ENCODE measurements around the gene MAPK8IP2. TPM values are rescaled to one million over a fixed set of nuclear protein-coding genes. Genes with fewer than 3 reads are reported as not detected.
"Not testable (repeated sequence)": the region's sequence is repeated elsewhere in the genome, so short reads cannot be mapped to it uniquely, and the experiment has no call there.

MAPK8IP2 gene
- total RNA-seq, 2 experiments from 2014 or later, result 0.15 to 0.18 TPM

- H3K4me3 Mint-ChIP-seq, result no peak overlapping the region
- H3K4me1 Mint-ChIP-seq, result peaks cover 43% of the 10 kb centered on the region
- peaks cover 5% of the 10 kb centered on the region for H3K27me3 Mint-ChIP-seq
- ChIA-PET CTCF (no interaction called here), POLR2A (interaction anchor here (1.1 kb wide), 1 partner anchor 96 kb away, joined by 3 read pairs; no protein-coding TSS in a partner anchor)
- peak overlapping the region; percentile 26 for H3K27ac Mint-ChIP-seq
- peaks cover 18% of the 10 kb centered on the region for H3K36me3 Mint-ChIP-seq (ENCODE audit: low read depth)
- DNase-seq, result no peak
- no peaks in the 10 kb centered on the region for H3K9me3 Mint-ChIP-seq
Observed at GRCh38 chr22:50625131-50625567, 24.6 kb downstream of the MAPK8IP2 start.

- H3K27ac Mint-ChIP-seq, result no peak overlapping the region
- H3K36me3 Mint-ChIP-seq (ENCODE audit: low read depth), result peaks cover 18% of the 10 kb centered on the region
- peaks cover 5% of the 10 kb centered on the region for H3K27me3 Mint-ChIP-seq
- H3K4me1 Mint-ChIP-seq, result peaks cover 38% of the 10 kb centered on the region
- ChIA-PET CTCF (interaction anchor here (1.1 kb wide), 1 partner anchor 11 kb away, joined by 3 read pairs; no protein-coding TSS in a partner anchor), POLR2A (interaction anchor here (1.1 to 3.1 kb wide), 2 partner anchors 97 to 100 kb away, joined by 3 to 13 read pairs; partner anchors contain the start of gene SCO2)
- no peak for DNase-seq
- H3K9me3 Mint-ChIP-seq, result no peaks in the 10 kb centered on the region
- no peak overlapping the region for H3K4me3 Mint-ChIP-seq
Observed at GRCh38 chr22:50625568-50626313, 25.1 kb downstream of the MAPK8IP2 start.

DNA sequence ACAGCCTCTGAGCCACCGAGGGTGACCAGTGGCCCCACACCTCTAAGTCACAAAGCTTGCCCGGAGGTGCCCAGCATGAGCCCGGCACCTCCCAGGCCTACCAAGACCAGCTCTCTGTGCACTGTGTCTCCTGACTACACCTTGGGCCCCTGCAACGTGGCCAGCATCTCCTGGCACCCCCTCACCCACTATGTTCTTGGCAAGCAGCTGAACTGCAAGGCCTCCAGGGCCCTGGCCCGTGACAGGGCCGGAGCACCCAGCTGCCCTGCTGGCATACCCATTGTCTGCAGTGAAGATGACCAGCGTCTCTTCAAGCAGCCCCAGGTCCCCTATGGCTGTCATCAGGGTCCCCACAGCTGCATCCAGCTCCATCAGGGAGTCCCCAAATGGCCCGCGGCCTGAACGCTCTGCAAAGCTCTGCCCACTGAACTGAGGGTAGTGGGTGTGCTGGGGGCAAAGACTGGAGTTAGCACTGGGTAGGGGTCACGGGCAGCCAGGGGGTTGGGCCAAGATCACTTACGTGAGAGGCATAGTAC lies 25.8 kb downstream of the MAPK8IP2 start:
- ChIA-PET CTCF (interaction anchor here (1.1 kb wide), 1 partner anchor 10 kb away, joined by 3 read pairs; no protein-coding TSS in a partner anchor), POLR2A (interaction anchor here (1.1 to 3.1 kb wide), 3 partner anchors 97 to 119 kb away, joined by 3 to 13 read pairs (median 3); partner anchors contain the start of genes LMF2, NCAPH2 and SCO2)
- Mint-ChIP-seq H3K4me3 (peak overlapping the region; percentile 73), H3K36me3 (ENCODE audit: low read depth) (peaks cover 18% of the 10 kb centered on the region), H3K27me3 (peaks cover 5% of the 10 kb centered on the region), H3K4me1 (peaks cover 32% of the 10 kb centered on the region), H3K27ac (peak overlapping the region; percentile 62), H3K9me3 (no peaks in the 10 kb centered on the region)
- no peak for DNase-seq

DNA sequence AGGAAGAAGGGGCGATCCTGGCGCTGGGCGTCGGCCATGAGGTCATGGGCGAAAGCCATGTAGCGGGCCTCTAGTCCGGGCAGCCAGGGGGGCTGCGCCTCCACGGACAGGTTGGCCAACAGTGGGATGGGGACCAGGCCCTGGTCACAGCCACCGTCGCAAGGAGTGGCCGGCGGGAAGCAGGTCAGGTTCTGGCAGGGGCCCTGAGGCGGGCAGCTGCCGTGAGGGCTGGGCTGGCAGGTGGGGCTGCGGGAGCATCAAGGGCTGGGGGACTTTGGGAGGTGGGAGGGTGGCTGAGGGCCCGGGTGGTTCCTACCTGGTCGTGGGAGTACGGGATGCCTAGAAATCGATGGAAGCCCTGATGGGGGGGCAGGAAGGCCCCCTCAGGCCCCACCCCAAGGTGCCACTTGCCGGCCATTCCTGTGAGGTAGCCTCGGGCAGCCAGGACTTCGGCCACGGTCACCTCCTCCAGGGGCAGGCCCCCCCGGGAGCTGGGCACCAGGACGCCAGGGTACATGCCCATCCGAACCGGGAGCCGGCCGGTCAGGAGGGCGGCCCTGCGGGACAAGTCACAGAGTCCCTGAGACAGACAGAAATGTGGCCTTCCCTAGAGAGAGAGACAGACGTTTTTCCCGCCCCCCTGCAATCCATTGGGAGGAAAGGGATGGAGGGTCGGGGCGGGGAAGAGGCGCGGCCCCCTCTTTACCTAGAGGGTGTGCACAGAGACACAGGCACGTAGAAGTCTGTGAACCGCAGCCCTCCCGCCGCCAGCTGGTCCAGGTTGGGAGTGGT lies 26.5 kb downstream of the MAPK8IP2 start:
- peaks cover 5% of the 10 kb centered on the region for H3K27me3 Mint-ChIP-seq
- CTCF ChIA-PET, result interaction anchor here (1.0 to 1.8 kb wide), 4 partner anchors 9 to 351 kb away, joined by 3 to 7 read pairs (median 4); partner anchors contain the start of genes SCO2 and SYCE3
- peak; percentile 31 for DNase-seq

GRCh38 chr22:50627642-50628542 lies 27.3 kb downstream of the MAPK8IP2 start, which contains the start of gene ARSA:
ARSA (minus strand) TSS chr22:50628152; CDS start chr22:50627779, 373 bp downstream.
- DNase-seq, result peak; percentile 87
- CTCF ChIA-PET, result interaction anchor here (0.5 to 1.8 kb wide), 4 partner anchors 65 to 351 kb away, joined by 4 to 7 read pairs (median 4); partner anchors contain the start of genes SCO2 and SYCE3
- no peaks in the 10 kb centered on the region for H3K9me3 Mint-ChIP-seq
- POLR2A ChIA-PET, result interaction anchor here (0.9 to 3.1 kb wide), 8 partner anchors 7 to 157 kb away, joined by 3 to 13 read pairs (median 6); partner anchors contain the start of genes SCO2 and TYMP
- H3K36me3 Mint-ChIP-seq (ENCODE audit: low read depth), result peaks cover 18% of the 10 kb centered on the region
- H3K4me3 Mint-ChIP-seq, result peak within 1 kb of the TSS; percentile 85
- peaks cover 5% of the 10 kb centered on the region for H3K27me3 Mint-ChIP-seq
- peaks cover 17% of the 10 kb centered on the region for H3K4me1 Mint-ChIP-seq
- peak within 1 kb of the TSS; percentile 79 for H3K27ac Mint-ChIP-seq

More for the DNA sequence above, 26.5 kb downstream of the MAPK8IP2 start:
- peaks cover 18% of the 10 kb centered on the region for H3K36me3 Mint-ChIP-seq (ENCODE audit: low read depth)
- H3K27ac Mint-ChIP-seq, result peak overlapping the region; percentile 79
- POLR2A ChIA-PET, result interaction anchor here (0.9 to 3.1 kb wide), 5 partner anchors 45 to 119 kb away, joined by 3 to 13 read pairs (median 6); partner anchors contain the start of genes LMF2, NCAPH2, SCO2 and TYMP
- H3K4me3 Mint-ChIP-seq, result peak overlapping the region; percentile 80
- H3K9me3 Mint-ChIP-seq, result no peaks in the 10 kb centered on the region
- H3K4me1 Mint-ChIP-seq, result peaks cover 25% of the 10 kb centered on the region

DNA sequence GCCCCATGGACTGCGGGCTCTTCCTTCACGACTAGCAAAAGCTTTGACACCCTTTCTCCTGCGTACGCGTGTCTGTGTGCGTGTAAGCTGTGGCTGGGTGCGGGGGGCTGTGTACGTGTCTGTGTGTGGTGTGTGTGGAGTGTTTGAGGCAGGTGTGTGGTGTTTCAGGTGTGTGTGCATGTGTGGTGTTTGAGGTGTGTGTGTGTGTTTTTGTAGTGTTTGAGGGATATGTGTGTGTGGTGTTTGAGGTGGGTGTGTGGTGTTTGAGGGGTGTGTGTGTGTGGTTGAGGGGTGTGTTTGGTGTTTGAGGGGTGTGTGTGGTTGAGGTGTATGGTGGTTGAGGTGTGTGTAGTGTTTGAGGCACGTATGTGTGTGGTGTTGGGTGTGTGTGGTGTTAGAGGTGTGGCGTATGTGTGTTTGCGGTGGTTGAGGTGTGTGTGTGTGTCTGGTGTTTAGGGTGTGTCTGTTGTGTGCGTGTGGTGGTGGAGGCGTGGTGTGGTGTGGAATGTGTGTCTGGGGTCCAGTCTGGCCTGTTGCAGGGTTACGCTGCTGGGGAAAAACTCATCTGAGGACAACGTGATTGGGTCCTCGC lies 28.0 kb downstream of the MAPK8IP2 start:
- POLR2A ChIA-PET, result interaction anchor here (0.9 to 3.1 kb wide), 7 partner anchors 8 to 158 kb away, joined by 3 to 13 read pairs (median 7); partner anchors contain the start of genes SCO2 and TYMP
- DNase-seq, result peak; percentile 44
- peaks cover 18% of the 10 kb centered on the region for H3K36me3 Mint-ChIP-seq (ENCODE audit: low read depth)
- H3K27ac Mint-ChIP-seq, result peak overlapping the region; percentile 58
- H3K27me3 Mint-ChIP-seq, result peaks cover 7% of the 10 kb centered on the region
- no peaks in the 10 kb centered on the region for H3K9me3 Mint-ChIP-seq
- H3K4me3 Mint-ChIP-seq, result peak overlapping the region; percentile 85
- H3K4me1 Mint-ChIP-seq, result peaks cover 15% of the 10 kb centered on the region
- CTCF ChIA-PET, result interaction anchor here (0.5 to 2.7 kb wide), 4 partner anchors 8 to 298 kb away, joined by 4 to 10 read pairs (median 6); partner anchors contain the start of genes SCO2 and SYCE3

- H3K36me3 Mint-ChIP-seq (ENCODE audit: low read depth), result peaks cover 11% of the 10 kb centered on the region
- ChIA-PET CTCF (interaction anchor here (1.5 to 2.7 kb wide), 2 partner anchors 10 to 67 kb away, joined by 4 to 10 read pairs; partner anchors contain the start of gene SYCE3), POLR2A (interaction anchor here (2.8 kb wide), 1 partner anchor 10 kb away, joined by 11 read pairs; no protein-coding TSS in a partner anchor)
- peaks cover 15% of the 10 kb centered on the region for H3K4me1 Mint-ChIP-seq
- H3K27ac Mint-ChIP-seq, result no peak overlapping the region
- no peak for DNase-seq
- no peak overlapping the region for H3K4me3 Mint-ChIP-seq
- peaks cover 12% of the 10 kb centered on the region for H3K27me3 Mint-ChIP-seq
- no peaks in the 10 kb centered on the region for H3K9me3 Mint-ChIP-seq
Observed at GRCh38 chr22:50630376-50630775, 29.8 kb downstream of the MAPK8IP2 start.

GRCh38 chr22:50633086-50633485 lies 32.5 kb downstream of the MAPK8IP2 start:
- CTCF ChIA-PET, result interaction anchor here (1.1 kb wide), 1 partner anchor 58 kb away, joined by 3 read pairs; no protein-coding TSS in a partner anchor
- no peak overlapping the region for H3K4me3 Mint-ChIP-seq

DNA sequence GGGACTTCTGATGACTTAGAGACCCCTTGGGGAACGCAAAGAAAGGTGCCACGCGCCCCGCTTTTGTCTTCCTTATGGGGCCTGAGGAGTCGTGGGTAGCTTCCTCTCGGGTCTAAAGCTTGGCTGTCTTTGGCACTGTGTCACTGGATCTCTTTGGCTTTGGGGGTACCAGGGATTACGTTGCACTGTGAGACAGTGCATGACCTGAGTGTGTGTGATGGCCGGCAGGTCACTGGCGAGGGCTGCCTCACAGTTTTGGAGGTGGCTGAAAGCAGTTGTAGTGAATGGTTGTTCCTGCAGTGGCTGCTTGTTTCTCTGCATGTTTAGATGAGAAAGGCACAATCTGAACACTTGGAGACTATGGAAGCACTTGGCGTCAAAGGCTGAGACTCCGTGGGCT lies 33.2 kb downstream of the MAPK8IP2 start:
- ChIA-PET CTCF (interaction anchor here (1.1 kb wide), 1 partner anchor 57 kb away, joined by 3 read pairs; no protein-coding TSS in a partner anchor), POLR2A (no interaction called here)
- peaks cover 1% of the 10 kb centered on the region for H3K36me3 Mint-ChIP-seq (ENCODE audit: low read depth)
- H3K4me3 Mint-ChIP-seq, result no peak overlapping the region
- H3K9me3 Mint-ChIP-seq, result no peaks in the 10 kb centered on the region
- DNase-seq, result no peak
- H3K4me1 Mint-ChIP-seq, result peaks cover 3% of the 10 kb centered on the region
- H3K27me3 Mint-ChIP-seq, result peaks cover 10% of the 10 kb centered on the region
- H3K27ac Mint-ChIP-seq, result no peak overlapping the region

More at GRCh38 chr22:50633086-50633485, 32.5 kb downstream of the MAPK8IP2 start:
- Mint-ChIP-seq H3K36me3 (ENCODE audit: low read depth) (peaks cover 6% of the 10 kb centered on the region), H3K27me3 (peaks cover 15% of the 10 kb centered on the region), H3K4me1 (peaks cover 10% of the 10 kb centered on the region), H3K9me3 (no peaks in the 10 kb centered on the region), H3K27ac (no peak overlapping the region)
- no peak for DNase-seq
- POLR2A ChIA-PET, result no interaction called here

DNA sequence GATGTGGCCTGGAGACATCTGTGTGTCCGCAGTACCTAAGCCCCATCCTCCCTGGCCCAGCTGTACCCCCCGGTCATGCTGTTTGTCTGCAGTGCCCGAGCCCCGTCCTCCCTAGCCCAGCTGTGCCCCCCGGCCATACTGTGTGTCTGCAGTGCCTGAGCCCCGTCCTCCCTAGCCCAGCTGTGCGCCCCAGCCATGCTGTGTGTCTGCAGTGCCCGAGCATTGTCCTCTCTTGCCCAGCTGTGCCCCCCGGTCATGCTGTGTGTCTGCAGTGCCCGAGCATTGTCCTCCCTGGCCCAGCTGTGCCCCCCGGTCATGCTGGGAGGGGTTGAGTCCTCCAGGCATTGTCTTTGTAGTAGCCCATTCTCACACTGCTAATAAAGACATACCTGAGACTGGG lies 35.0 kb downstream of the MAPK8IP2 start:
- DNase-seq, result no peak
- ChIA-PET POLR2A (no interaction called here), CTCF (no interaction called here)
- Mint-ChIP-seq H3K27me3 (peaks cover 12% of the 10 kb centered on the region), H3K4me3 (no peak overlapping the region), H3K9me3 (no peaks in the 10 kb centered on the region), H3K4me1 (no peaks in the 10 kb centered on the region), H3K27ac (no peak overlapping the region), H3K36me3 (ENCODE audit: low read depth) (no peaks in the 10 kb centered on the region)

- H3K4me1 Mint-ChIP-seq; POLR2A ChIA-PET; H3K36me3 Mint-ChIP-seq (ENCODE audit: low read depth); DNase-seq; H3K9me3 Mint-ChIP-seq; CTCF ChIA-PET; H3K4me3 Mint-ChIP-seq; H3K27ac Mint-ChIP-seq: not testable (repeated sequence)
- H3K27me3 Mint-ChIP-seq, result peaks cover 13% of the 10 kb centered on the region
Observed at GRCh38 chr22:50640296-50640695, 39.7 kb downstream of the MAPK8IP2 start.
